HEK293 (cell line): Measurements from ENCODE around the gene CSNK1A1.
"Not testable (repeated sequence)": the region's sequence is repeated elsewhere in the genome, so short reads cannot be mapped to it uniquely, and the experiment has no call there.

Experiments
- CTCF ChIA-PET: fragments of 350-600 bp; formaldehyde crosslinking; extraction: SDS; loops from one replicate; lab custom pipeline; 2021; ENCODE audit warnings: antibody characterized with exemption; lab: Yijun Ruan, JAX
- POLR2A ChIA-PET: fragments of 300-600 bp; formaldehyde crosslinking; extraction: SDS; loops from one replicate; lab custom pipeline; 2020; ENCODE audit warnings: antibody characterized with exemption, inconsistent platforms; lab: Yijun Ruan, JAX
- H3K27ac ChIP-seq: fragments of 200-500 bp; sonication (Bioruptor generic); 2 replicates; pipeline ENCODE4 v1.5.1; 2014; ENCODE audit warnings: low read depth, low read length, control low read depth, inconsistent platforms; ENCODE audit errors: extremely low read depth
- H3K36me3 ChIP-seq, 2 experiments: fragments of 200-500 bp in 1 of 2; sonication (Bioruptor generic) in 1 of 2; 1 replicate in 1 of 2; 2 replicates in 1 of 2; pipeline ENCODE4 v1.5.1; 2014 to 2017; ENCODE audit warnings: inconsistent platforms in 2 of 2, low read length in 2 of 2; ENCODE audit not compliant: control insufficient read depth in 2 of 2, insufficient read depth in 1 of 2
- H3K4me1 ChIP-seq: fragments of 200-500 bp; sonication (Bioruptor generic); 2 replicates; pipeline ENCODE4 v1.5.1; 2014; ENCODE audit warnings: mild to moderate bottlenecking, low read length, inconsistent platforms; ENCODE audit not compliant: control insufficient read depth, insufficient read depth
- H3K4me3 ChIP-seq: 2 replicates; pipeline ENCODE4 v1.5.1; 2011; ENCODE audit warnings: low read depth, mild to moderate bottlenecking, control low read depth, low read length, moderate library complexity
- H3K9me3 ChIP-seq: fragments of 200-500 bp; sonication (Bioruptor generic); 2 replicates; pipeline ENCODE4 v1.5.1; 2014; ENCODE audit warnings: low read depth, low read length, inconsistent platforms; ENCODE audit not compliant: control insufficient read depth, insufficient read depth
- ELK4 ChIP-seq: IDR thresholded peaks from 2 replicates; pipeline ENCODE4 v1.6.1; 2011; ENCODE audit warnings: mild to moderate bottlenecking, low read depth, low read length, borderline replicate concordance
- KLF9 ChIP-seq: fragments of 450-650 bp; formaldehyde crosslinking; IDR thresholded peaks from 2 replicates; pipeline ENCODE4 v1.5.1; 2016; ENCODE audit warnings: missing biosample characterization, missing genetic modification characterization, low read depth
- MYNN ChIP-seq: fragments of 450-650 bp; formaldehyde crosslinking; IDR thresholded peaks from 2 replicates; pipeline ENCODE4 v1.5.1; 2016; ENCODE audit warnings: missing biosample characterization, missing genetic modification characterization, borderline replicate concordance
- PRDM1 ChIP-seq: fragments of 450-650 bp; formaldehyde crosslinking; IDR thresholded peaks from 2 replicates; pipeline ENCODE4; 2016; ENCODE audit warnings: missing biosample characterization, missing genetic modification characterization
- PRDM6 ChIP-seq: fragments of 450-650 bp; formaldehyde crosslinking; IDR thresholded peaks from 2 replicates; pipeline ENCODE4 v1.5.1; 2017; ENCODE audit warnings: missing biosample characterization, missing genetic modification characterization
- YY2 ChIP-seq: fragments of 450-650 bp; formaldehyde crosslinking; IDR thresholded peaks from 2 replicates; pipeline ENCODE4 v1.5.1; 2016; ENCODE audit warnings: missing biosample characterization, missing genetic modification characterization
- ZBTB17 ChIP-seq: fragments of 450-650 bp; formaldehyde crosslinking; IDR thresholded peaks from 2 replicates; pipeline ENCODE4 v1.5.1; 2016; ENCODE audit warnings: missing biosample characterization, missing genetic modification characterization
- ZBTB26 ChIP-seq: fragments of 450-650 bp; formaldehyde crosslinking; optimal IDR thresholded peaks from 2 replicates; pipeline ENCODE3; 2016; ENCODE audit warnings: missing biosample characterization, mild to moderate bottlenecking, missing genetic modification characterization
- ZBTB6 ChIP-seq: fragments of 450-650 bp; formaldehyde crosslinking; IDR thresholded peaks from 2 replicates; pipeline ENCODE4 v1.5.1; 2017; ENCODE audit warnings: missing biosample characterization, missing genetic modification characterization
- ZNF157 ChIP-seq: fragments of 450-650 bp; formaldehyde crosslinking; IDR thresholded peaks from 2 replicates; pipeline ENCODE4 v1.5.1; 2016; ENCODE audit warnings: missing biosample characterization, missing genetic modification characterization
- ZNF214 ChIP-seq: fragments of 450-650 bp; formaldehyde crosslinking; IDR thresholded peaks from 2 replicates; pipeline ENCODE4 v1.5.1; 2017; ENCODE audit warnings: missing biosample characterization, mild to moderate bottlenecking, missing genetic modification characterization, borderline replicate concordance
- ZNF221 ChIP-seq: fragments of 450-650 bp; formaldehyde crosslinking; IDR thresholded peaks from 2 replicates; pipeline ENCODE4 v1.5.1; 2017; ENCODE audit warnings: missing biosample characterization, missing genetic modification characterization, borderline replicate concordance
- ZNF473 ChIP-seq: fragments of 450-650 bp; formaldehyde crosslinking; IDR thresholded peaks from 2 replicates; pipeline ENCODE4 v1.5.1; 2017; ENCODE audit warnings: missing biosample characterization, missing genetic modification characterization
- ZNF48 ChIP-seq: fragments of 450-650 bp; formaldehyde crosslinking; IDR thresholded peaks from 2 replicates; pipeline ENCODE4 v1.5.1; 2016; ENCODE audit warnings: missing biosample characterization, missing genetic modification characterization
- ZNF639 ChIP-seq: fragments of 450-650 bp; formaldehyde crosslinking; IDR thresholded peaks from 2 replicates; pipeline ENCODE4 v1.5.1; 2016; ENCODE audit warnings: missing biosample characterization, missing genetic modification characterization
- ZSCAN23 ChIP-seq: fragments of 450-650 bp; formaldehyde crosslinking; IDR thresholded peaks from 2 replicates; pipeline ENCODE4 v1.5.1; 2016; ENCODE audit warnings: missing biosample characterization, missing genetic modification characterization

The CSNK1A1 gene

GRCh38 chr5:149461907-149462306 lies 89.3 kb downstream of the CSNK1A1 start:
- H3K9me3 ChIP-seq, CTCF ChIA-PET, H3K36me3 ChIP-seq, H3K4me3 ChIP-seq, H3K27ac ChIP-seq, H3K4me1 ChIP-seq: not testable (repeated sequence)
- POLR2A ChIA-PET = interaction anchor here (0.8 kb wide), 1 partner anchor 9 kb away, joined by 3 read pairs; no protein-coding TSS in a partner anchor

GRCh38 chr5:149459891-149460290 lies 91.3 kb downstream of the CSNK1A1 start:
- TF ChIP-seq ELK4 (no peak), PRDM1 (no peak), MYNN (tag by site-specific recombination) (no peak), KLF9 (no peak), ZNF473 (tag by site-specific recombination) (no peak), ZBTB17 (no peak), ZNF221 (tag by site-specific recombination) (no peak), YY2 (tag by site-specific recombination) (no peak)

GRCh38 chr5:149457393-149457763 lies 93.9 kb downstream of the CSNK1A1 start:
- ChIA-PET POLR2A (no interaction called here), CTCF (interaction anchor here (1.0 to 1.1 kb wide), 2 partner anchors 15 to 86 kb away, joined by 3 read pairs; no protein-coding TSS in a partner anchor)
- Histone ChIP-seq H3K36me3 (no peaks in the 10 kb centered on the region), H3K27ac (no peak overlapping the region), H3K4me3 (no peak overlapping the region), H3K4me1 (no peaks in the 10 kb centered on the region), H3K9me3 (no peaks in the 10 kb centered on the region)
- TF ChIP-seq ZSCAN23 (tag by site-specific recombination) (no peak), PRDM6 (tag by site-specific recombination) (no peak), ZNF639 (tag by site-specific recombination) (no peak), ZBTB26 (tag by site-specific recombination) (no peak), YY2 (tag by site-specific recombination) (no peak), ZNF214 (tag by site-specific recombination) (no peak), ZNF48 (tag by site-specific recombination) (no peak), ZBTB6 (tag by site-specific recombination) (no peak), ZNF157 (tag by site-specific recombination) (no peak)

More at GRCh38 chr5:149459891-149460290, 91.3 kb downstream of the CSNK1A1 start:
- no peak overlapping the region for H3K4me3 ChIP-seq
- H3K27ac ChIP-seq = no peak overlapping the region
- no peaks in the 10 kb centered on the region for H3K36me3 ChIP-seq
- ChIA-PET POLR2A (no interaction called here), CTCF (no interaction called here)
- H3K4me1 ChIP-seq = no peaks in the 10 kb centered on the region
- H3K9me3 ChIP-seq = no peaks in the 10 kb centered on the region
